CD1c-positive myeloid dendritic cell (primary cell): ENCODE results near the gene RAD54L2.
"Not testable (repeated sequence)": the region's sequence is repeated elsewhere in the genome, so short reads cannot be mapped to it uniquely, and the experiment has no call there.

Experiments used
- DNase-seq: peaks from one replicate; pipeline ENCODE4 v3.0.0-alpha.2; 2016; ENCODE audit errors: extremely low spot score

The RAD54L2 gene, protein sequence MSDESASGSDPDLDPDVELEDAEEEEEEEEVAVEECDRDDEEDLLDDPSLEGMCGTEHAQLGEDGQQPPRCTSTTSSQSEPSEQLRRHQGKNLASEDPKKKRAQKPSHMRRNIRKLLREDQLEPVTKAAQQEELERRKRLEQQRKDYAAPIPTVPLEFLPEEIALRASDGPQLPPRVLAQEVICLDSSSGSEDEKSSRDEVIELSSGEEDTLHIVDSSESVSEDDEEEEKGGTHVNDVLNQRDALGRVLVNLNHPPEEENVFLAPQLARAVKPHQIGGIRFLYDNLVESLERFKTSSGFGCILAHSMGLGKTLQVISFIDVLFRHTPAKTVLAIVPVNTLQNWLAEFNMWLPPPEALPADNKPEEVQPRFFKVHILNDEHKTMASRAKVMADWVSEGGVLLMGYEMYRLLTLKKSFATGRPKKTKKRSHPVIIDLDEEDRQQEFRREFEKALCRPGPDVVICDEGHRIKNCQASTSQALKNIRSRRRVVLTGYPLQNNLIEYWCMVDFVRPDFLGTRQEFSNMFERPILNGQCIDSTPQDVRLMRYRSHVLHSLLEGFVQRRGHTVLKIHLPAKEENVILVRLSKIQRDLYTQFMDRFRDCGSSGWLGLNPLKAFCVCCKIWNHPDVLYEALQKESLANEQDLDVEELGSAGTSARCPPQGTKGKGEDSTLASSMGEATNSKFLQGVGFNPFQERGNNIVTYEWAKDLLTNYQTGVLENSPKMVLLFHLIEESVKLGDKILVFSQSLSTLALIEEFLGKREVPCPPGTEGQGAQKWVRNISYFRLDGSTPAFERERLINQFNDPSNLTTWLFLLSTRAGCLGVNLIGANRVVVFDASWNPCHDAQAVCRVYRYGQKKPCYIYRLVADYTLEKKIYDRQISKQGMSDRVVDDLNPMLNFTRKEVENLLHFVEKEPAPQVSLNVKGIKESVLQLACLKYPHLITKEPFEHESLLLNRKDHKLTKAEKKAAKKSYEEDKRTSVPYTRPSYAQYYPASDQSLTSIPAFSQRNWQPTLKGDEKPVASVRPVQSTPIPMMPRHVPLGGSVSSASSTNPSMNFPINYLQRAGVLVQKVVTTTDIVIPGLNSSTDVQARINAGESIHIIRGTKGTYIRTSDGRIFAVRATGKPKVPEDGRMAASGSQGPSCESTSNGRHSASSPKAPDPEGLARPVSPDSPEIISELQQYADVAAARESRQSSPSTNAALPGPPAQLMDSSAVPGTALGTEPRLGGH (N-terminal part only)

DNA sequence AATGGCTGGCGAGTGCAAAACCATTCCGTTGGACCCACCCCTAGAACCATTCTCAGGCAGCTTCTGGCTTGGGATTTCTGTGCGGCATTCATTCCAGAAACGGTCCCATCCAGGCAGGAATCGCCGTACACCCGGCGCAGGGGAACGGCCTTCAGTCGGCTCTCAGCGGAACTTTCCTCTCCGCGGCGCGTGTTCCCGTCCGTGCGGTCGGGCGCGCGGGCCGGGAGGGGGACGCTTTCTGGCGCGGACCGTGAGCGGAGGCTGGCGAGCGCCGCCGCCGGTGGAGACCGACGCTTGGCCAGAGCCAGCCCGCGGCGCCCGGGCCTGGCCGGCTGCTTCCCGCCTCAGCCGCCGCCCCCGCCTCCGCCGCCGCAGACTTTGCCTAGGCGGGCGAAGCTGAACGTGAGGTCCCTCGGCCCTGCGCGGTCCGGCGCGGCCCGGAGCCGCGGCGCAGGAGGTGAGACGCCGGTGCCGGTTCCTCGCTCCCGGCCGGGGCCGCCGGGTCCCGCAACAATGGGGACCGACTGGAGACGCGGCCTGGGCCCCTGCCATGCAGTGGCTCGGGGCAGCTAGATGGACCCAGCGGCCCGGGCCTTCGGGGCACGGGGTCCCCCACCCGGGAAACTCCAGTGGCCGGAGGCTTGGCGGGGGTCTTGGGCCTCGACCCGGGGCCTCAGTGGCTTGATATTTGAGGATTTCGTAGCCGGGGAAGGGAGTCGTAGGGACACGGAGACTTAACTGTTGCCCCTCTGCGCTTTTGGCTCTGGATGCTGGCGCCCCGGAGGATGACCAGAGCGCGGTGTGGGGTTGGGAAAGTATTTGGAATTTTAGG, at the start of gene RAD54L2:
Gene RAD54L2, plus strand, starts transcription at position 261 of the 832 bp plus-strand sequence. CDS start 51,702 bp downstream, outside the sequence.
- DNase-seq = peak; percentile 89

DNA sequence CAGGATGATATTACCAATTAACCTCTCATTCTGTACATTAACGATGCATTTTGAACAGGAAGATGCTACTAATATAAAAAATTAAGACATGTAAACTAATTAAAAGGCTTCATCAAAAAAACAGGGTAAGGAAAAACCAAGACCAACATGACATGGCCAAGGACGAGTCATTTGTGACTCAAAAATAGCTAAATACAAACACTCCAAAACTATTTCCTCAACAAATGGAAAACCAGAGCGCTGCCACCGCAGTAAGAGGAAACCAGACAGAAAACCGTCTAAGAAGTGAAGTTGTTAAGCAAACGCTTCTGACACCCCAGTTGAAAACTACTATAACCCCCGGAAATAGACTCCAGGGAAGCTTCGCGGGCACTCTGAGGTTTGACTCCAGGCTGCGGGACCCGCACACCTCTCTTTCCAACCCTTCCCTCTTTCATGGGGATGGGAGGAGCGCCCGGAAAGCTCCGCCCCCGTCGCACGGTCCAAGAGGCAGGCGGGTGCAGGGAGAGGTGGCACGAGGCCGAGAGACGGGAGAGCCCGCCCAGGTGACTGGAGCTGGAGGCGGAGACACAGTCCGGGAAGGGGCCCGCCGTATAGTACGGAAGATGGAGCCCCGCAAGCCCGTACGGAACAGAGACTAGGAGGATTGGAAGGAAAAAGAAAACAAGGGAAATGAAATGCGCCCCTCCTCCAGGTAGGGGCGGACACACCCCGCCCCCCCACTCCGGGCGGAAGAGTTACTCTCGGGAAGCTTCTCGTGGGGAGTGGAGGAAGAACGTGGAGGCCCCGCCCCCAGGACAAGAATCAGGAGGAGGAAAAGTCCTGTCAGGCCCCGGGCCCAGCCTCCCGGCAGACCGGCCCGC, 39.4 kb upstream of the RAD54L2 start:
- DNase-seq = peak; percentile 93

DNA sequence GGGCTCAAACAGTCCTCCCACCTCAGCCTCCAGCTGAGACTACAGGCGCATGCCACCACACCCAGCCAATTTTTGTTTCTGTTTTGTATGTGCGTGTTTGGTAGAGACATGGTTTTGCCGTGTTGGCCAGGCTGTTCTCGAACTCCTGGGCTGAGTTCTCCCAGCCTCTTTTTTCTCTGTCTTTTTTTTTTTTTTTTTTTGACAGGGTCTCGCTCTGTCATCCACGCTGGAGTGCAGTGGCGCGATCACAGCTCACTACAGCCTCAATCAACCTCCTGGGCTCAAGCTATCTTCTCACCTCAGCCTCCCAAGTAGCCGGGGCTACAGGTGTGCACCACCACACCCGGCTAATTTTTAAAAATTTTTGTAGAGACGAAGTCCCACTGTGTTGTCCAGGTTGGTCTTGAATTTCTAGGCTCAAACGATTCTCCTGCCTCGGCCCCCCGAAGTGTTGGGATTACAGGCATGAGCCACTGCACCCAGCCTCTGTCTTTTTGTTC, 37.8 kb upstream of the RAD54L2 start:
- no peak for DNase-seq

DNA sequence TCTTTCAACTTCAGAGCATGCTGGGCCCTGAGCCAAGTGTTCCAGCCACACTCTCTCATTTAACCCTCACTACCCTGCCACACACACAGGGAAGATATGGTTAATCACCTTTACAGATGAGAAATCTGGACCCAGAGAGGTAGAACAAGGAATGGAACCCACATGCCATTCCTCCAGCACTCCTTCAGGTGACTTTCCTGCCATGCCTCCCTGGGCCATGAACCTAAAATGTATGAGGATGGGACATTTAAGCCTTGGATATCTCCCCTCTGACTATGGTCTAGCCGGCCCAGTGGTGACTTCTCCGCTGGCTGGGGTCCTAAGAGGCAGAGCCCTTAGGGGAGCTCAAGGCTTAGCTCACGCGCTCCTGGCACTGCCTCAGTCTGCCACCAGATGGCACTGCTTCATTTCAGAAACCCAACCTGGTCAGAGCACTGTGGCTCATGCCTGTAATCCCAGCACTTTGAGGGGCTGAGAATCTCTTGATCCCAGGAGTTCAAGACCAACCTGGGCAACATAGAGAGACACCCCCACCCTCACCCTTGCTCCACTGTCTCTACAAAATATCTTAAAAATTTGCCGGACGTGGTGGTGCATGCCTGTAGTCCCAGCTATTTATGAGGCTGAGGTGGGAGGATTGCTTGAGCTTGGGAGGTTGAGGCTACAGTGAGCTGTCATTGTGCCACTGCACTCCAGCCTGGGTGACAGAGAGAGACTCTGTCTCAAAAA, 36.5 kb upstream of the RAD54L2 start:
- peak; percentile 86 for DNase-seq

DNA sequence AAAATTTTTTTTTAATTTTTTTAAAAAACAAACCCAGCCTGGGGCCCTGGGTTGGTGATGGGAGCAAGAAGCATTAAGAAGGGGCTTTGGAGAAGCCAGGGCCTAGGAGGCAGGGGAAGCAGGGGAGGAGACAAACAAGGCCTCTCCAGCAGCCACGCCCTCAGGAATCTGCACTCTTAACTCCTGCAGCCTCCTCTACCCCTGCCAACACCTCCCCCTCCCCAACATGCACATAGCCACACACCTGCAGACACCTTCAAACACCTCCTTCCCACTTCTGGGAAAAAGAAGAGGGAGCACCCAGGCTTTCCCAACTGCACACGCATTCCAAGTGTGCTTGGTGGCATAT, 36.0 kb upstream of the RAD54L2 start:
- DNase-seq = no peak

DNA sequence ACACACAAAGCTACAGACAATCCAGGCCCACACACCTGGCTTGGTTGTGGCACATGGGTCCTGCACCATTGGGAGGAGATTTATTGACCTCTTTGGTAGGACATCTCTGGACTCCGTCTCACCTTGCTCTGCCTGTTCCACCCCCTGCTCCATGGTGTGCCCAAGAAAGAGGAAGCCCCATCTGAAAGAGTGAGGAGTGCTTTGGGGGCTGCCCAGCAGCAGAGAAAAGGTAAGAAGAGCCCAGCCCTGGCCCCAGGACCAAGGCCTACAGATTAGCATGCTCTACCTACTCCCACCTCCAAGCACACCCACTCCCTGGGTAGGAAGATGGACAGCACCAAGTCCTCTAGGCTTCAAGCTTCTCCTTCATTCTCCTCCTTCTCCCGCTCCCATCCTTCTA, 35.5 kb upstream of the RAD54L2 start:
- no peak for DNase-seq

DNA sequence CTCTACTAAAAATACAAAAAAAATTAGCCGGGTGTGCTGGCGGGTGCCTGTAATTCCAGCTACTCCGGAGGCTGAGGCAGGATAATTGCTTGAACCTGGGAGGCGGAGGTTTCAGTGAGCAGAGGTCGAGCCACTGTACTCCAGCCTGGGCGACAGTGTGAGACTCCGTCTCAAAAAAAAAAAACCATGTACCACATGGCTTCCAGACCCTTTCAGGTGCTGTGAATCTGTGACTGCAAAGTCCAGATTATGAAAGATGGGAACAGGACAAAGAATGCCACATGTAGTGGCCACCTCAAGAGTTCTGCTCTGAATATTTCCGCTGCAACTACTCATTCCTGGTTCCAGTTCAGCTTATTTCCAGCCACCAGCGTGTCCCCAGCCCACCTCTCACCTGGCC, 30.3 kb upstream of the RAD54L2 start:
- no peak for DNase-seq

DNA sequence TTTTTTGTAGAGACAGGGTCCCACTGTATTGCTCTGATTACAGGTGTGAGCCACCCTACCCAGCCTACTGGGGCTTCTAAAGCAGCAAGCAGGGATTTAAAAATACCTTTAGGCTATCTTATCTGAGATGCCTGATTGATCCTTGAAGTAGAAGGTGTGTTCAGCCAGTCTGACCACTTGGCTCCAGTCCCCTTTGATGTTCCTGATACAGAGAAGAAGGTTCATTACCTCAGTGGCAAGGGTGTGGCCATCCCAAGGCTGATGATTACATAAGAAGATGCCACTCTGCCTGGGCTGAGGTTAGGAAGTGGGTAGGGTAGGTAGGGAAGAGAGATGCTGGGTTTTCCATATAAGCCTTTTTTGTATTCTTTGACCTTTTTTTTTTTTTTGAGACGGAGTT, 27.5 kb upstream of the RAD54L2 start:
- DNase-seq = no peak

DNA sequence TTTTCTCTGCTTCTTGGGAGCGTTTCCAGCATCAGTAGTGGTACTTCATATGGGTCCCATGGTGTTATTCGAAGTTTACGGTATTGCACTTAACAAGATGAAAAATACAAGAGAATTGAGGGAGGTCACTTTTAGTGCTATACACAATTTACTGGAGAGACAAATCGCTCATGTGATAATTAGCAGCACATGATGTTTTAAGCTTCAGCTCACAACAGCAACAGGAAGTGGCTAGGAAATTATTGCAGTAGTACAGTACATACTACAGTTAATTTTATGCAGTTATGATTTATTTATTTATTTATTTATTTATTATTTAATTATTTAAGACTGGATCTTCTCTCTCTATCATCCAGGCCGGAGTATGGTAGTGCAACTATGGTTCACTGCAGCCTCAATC, 24.3 kb upstream of the RAD54L2 start:
- DNase-seq = no peak

DNA sequence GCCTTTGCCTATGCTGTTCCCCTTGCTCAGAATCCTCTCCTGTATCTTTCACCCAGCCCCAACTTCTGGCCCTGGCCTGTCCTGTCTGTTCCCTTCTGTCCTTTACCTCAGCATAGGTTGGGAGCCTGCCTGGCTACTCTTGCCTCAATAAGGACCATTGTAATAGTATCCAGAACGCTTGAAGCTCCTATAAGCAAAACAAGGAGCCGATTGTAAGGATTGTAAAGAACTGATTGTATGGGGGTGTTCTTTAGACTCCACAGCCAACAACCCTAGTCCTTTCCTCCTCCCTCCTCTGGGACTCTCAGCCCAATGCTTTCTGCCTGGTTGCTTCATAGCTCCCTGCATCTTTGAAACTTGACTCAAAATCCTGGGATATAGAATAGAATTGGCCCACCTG, 18.7 kb upstream of the RAD54L2 start:
- DNase-seq = no peak

DNA sequence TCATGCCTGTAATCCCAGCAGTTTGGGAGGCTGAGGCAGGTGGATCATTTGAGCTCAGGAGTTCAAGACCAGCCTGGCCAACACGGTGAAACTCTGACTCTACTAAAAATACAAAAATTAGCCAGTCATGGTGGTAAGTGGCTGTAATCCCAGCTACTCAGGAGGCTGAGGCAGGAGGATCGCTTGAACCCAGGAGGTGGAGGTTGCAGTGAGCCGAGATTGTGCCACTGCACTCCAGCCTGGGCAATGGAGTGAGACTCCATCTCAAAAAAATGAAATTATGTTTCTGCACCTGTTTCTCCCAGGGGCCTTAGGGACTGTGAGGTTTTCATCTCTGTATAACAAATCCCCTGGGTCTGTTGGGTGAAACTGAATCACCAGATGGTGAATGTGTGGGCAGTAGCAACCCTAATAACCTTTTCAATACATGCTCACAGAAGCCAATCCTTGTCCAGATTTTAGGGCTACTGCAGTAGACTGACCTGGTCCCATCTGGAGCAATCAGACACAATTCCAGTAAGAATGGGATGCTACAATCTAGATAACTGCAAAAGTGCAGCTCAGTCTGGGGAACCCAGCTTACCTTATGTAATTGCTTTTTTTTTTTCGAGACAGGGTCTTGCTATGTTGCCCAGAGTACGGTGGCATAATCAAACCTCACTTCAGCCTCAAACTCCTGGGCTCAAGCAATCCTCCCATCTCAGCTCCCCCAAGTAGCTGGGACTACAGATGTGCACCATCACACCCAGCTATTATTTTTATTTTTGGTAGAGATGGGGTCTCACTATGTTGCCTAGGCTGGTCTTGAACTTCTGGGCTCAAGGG, 17.4 kb upstream of the RAD54L2 start:
- DNase-seq = not testable (repeated sequence)

DNA sequence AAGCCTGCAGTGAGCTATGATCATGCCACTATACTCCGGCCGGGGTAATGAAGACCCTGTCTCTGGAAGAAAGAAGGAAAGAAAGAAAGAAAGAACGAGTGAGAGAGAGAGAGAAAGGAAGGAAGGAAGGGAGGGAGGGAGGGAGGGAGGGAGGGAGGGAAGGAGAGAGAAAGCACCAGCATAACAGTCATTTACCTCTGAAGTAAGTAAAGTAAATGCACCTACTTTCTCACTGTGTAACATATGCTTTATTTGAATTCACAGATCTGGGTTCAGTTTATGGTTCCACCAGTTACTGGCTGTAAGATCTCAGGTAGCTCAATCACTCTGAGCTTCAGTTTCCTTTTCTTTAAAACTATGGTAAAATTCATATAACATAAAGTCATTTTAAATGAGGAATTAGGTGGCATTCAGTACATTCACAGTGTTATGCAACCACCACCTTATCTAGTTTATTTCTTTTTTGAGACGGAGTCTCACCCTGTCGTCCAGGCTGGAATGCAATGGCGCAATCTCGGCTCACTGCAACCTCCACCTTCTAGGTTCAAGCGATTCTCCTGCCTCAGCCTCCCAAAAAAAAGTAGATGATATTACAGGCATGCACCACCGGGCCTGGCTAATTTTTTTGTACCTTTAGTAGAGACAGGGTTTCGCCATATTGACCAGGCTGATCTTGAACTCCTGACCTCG, 16.1 kb upstream of the RAD54L2 start:
- no peak for DNase-seq

DNA sequence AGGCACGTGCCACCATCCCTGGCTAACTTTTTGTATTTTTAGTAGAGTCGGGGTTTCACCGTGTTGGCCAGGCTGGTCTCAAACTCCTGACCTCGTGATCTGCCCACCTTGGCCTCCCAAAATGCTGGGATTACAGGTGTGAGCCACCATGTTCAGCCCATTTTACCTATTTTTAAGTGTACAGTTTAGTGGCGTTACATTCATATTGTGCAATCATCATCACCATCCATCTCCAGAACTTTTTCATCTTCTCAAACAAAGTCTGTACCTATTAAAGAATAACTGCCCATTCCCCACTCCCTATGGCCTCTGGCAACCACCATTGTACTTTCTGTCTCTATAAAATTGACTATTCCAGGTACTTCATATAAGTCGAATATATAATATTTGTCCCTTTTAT, 13.6 kb upstream of the RAD54L2 start:
- DNase-seq = not testable (repeated sequence)

DNA sequence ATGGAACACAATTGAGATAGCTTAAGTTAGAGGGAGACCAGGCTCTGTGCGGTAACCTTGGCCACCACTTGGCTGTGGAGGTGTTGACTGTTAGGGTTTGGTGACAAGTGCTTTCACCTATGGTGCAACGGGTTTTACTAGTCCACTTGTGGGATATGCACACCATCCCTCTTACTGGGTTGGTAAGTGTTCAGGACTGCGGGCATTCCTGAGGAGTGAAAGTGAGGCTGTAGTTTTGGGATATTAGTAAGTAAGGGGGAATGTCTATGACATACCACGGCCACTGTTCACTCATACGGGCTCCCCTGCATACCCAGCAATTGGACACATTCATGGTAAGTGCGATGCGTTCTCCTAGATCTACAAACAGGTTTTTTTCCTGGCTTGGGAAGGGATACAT, 8.0 kb upstream of the RAD54L2 start:
- no peak for DNase-seq

DNA sequence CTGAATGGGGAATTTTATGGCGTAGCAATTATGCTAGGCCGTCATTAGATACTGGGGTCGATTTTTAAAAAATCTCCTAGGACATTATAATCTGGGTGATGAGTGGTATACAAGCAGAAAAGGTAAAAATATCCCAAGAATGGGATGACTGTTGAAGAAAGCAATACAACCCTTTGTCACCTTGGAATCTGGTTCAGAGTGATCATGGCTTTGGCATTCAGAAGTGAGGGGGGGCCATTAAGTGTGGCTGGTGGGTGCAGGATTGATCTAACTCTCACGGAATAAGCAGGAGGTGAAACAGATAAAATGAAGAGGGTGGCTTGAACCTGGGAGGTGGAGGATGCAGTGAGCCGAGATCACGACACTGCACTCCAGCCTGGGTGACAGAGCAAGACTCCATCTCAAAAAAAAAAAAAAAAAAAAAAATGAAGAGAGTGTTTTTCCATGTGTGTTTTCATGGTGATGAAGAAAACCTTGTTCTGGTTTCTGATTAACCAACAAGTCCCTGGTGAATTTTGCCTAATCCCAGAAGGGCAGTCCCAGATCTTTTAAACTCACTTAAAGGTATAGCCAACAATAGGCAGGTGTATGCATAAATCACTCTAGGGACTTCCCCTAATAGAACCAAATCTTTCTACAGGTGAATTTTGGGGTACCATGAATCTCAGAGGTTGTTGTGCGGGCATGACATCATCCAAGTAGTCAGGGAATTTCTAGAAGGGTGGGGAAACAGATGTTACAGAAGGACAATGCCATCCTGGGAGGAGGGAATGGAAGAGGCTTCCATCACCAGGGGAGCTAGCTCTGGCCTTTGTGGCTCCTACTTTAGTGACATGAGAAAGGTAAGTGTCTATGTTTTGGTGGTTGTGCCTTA, 3.1 kb upstream of the RAD54L2 start:
- no peak for DNase-seq

DNA sequence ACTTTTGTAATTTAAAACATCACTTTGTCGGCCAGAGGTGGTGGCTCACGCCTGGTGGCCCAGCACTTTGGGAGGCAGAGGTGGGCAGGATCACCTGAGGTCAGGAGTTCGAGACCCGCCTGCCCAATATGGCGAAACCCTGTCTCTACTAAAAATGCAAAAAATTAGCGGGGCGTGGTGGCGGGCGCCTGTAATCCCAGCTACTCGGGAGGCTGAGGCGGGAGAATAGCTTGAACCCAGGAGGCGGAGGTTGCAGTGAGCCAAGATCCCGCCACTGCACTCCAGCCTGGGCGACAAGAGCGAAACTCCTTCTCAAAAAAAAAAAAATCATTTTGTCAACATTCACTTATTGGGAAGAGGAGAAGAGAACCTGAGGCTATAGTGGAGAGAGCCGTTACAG, 888 bp upstream of the RAD54L2 start:
- not testable (repeated sequence) for DNase-seq

DNA sequence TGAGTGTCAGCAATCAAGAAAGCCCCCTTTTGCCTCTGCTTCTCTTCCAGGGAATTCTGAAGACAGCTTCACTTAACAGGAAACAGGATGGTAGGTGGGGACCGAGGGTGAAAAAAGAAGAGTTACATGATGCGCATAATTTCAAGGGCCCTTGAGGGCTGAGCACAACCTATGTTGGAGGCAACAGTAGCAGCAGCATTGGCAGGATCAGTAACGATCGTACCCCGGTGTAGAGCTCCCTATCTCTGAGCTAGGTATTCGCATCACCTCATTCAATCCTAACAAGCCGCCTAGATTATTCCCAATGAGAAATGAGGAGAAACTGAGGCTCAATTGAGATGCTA, 432 bp upstream of the RAD54L2 start:
- DNase-seq = no peak
